Activated B cell treated with CpG ODN at 0.5 μM for 24 hours (primary cell): Measurements from ENCODE around the gene KLF2. TPM values are rescaled to one million over a fixed set of nuclear protein-coding genes. Genes with fewer than 3 reads are reported as not detected.

Source experiments
- ATAC-seq: fragments of 200-7000 bp; cut with Tn5 transposase; one replicate; pipeline ENCODE4 v1.10.0; 2021; ENCODE audit warnings: low read depth, mild to moderate bottlenecking, moderate library complexity
- CTCF ChIA-PET: fragments of 350-600 bp; sonication (Branson Sonifier 250); formaldehyde crosslinking; loops from one replicate; lab custom pipeline; 2021; ENCODE audit warnings: antibody characterized with exemption; lab: Charles Lee
- POLR2A ChIA-PET: fragments of 350-600 bp; sonication (Branson Sonifier 250); formaldehyde crosslinking; loops from one replicate; lab custom pipeline; 2021; ENCODE audit warnings: antibody characterized with exemption; lab: Charles Lee
- DNase-seq: peaks from one replicate; pipeline ENCODE4 v3.0.0; 2022
- H3K27ac Mint-ChIP-seq: one replicate; pipeline ENCODE4 v1.8.0; 2020; ENCODE audit warnings: mixed read lengths
- H3K27me3 Mint-ChIP-seq: one replicate; pipeline ENCODE4 v1.8.0; 2021; ENCODE audit warnings: mixed read lengths
- H3K36me3 Mint-ChIP-seq: one replicate; pipeline ENCODE4 v1.8.0; 2021; ENCODE audit warnings: low read depth, mixed read lengths
- H3K4me1 Mint-ChIP-seq: one replicate; pipeline ENCODE4 v1.8.0; 2021; ENCODE audit warnings: mixed read lengths
- H3K4me3 Mint-ChIP-seq: one replicate; pipeline ENCODE4 v1.8.0; 2020; ENCODE audit warnings: mild to moderate bottlenecking, mixed read lengths
- H3K9me3 Mint-ChIP-seq: one replicate; pipeline ENCODE4 v1.8.0; 2020; ENCODE audit warnings: mixed read lengths
- CTCF ChIP-seq: fragments of 200-600 bp; IDR thresholded peaks from one replicate; pipeline ENCODE4 v1.8.0; 2022; ENCODE audit warnings: antibody characterized with exemption, mild to moderate bottlenecking
- intact Hi-C: fragments of 100-400 bp; cut with micrococcal nuclease; formaldehyde crosslinking; loops from one replicate; pipeline ENCODE4 v1.15.1; 2024
- total RNA-seq: library from RNA; stranded (reverse); gene quantifications from 2 replicates; pipeline ENCODE4 v1.2.3, GENCODE V29; 2022

Gene KLF2
- total RNA-seq, 1 donor from 2014 or later, result 87.6 TPM

- H3K9me3 Mint-ChIP-seq, result no peaks in the 10 kb centered on the region
- no peak overlapping the region for H3K27ac Mint-ChIP-seq
- H3K27me3 Mint-ChIP-seq, result no peaks in the 10 kb centered on the region
- POLR2A ChIA-PET, result interaction anchor here (0.6 to 1.1 kb wide), 3 partner anchors 18 to 61 kb away, joined by 3 to 4 read pairs (median 3); partner anchors contain the start of gene KLF2
- ATAC-seq (no peak), DNase-seq (no peak)
- no peak overlapping the region for H3K4me3 Mint-ChIP-seq
- CTCF ChIA-PET, result no interaction called here
- no peak for TF ChIP-seq CTCF
- H3K36me3 Mint-ChIP-seq, result no peaks in the 10 kb centered on the region
- intact Hi-C loops, result no loop called here
- H3K4me1 Mint-ChIP-seq, result peaks cover 18% of the 10 kb centered on the region
These were observed 17.8 kb upstream of the KLF2 start for GRCh38 chr19:16306728-16307402.

GRCh38 chr19:16308081-16308480, 16.5 kb upstream of the KLF2 start:
- intact Hi-C loops, result no loop called here
- no peak for ATAC-seq
- H3K9me3 Mint-ChIP-seq, result no peaks in the 10 kb centered on the region
- ChIA-PET POLR2A (interaction anchor here (0.7 kb wide), 1 partner anchor 11 kb away, joined by 5 read pairs; no protein-coding TSS in a partner anchor), CTCF (no interaction called here)
- no peak overlapping the region for H3K27ac Mint-ChIP-seq
- no peaks in the 10 kb centered on the region for H3K36me3 Mint-ChIP-seq
- TF ChIP-seq CTCF, result no peak
- no peaks in the 10 kb centered on the region for H3K27me3 Mint-ChIP-seq
- peaks cover 7% of the 10 kb centered on the region for H3K4me1 Mint-ChIP-seq
- no peak for DNase-seq
- no peak overlapping the region for H3K4me3 Mint-ChIP-seq

GRCh38 chr19:16309643-16310042, 15.0 kb upstream of the KLF2 start:
- ChIA-PET POLR2A (no interaction called here), CTCF (no interaction called here)
- H3K4me1 Mint-ChIP-seq, result peaks cover 2% of the 10 kb centered on the region
- no peak overlapping the region for H3K27ac Mint-ChIP-seq
- H3K4me3 Mint-ChIP-seq, result no peak overlapping the region
- no peaks in the 10 kb centered on the region for H3K36me3 Mint-ChIP-seq
- H3K9me3 Mint-ChIP-seq, result no peaks in the 10 kb centered on the region
- ATAC-seq (no peak), DNase-seq (no peak)
- intact Hi-C loops, result no loop called here
- H3K27me3 Mint-ChIP-seq, result no peaks in the 10 kb centered on the region
- TF ChIP-seq CTCF, result no peak

GRCh38 chr19:16315825-16316505, 8.7 kb upstream of the KLF2 start:
- no peak for TF ChIP-seq CTCF
- no peaks in the 10 kb centered on the region for H3K27me3 Mint-ChIP-seq
- POLR2A ChIA-PET, result interaction anchor here (1.0 to 2.3 kb wide), 2 partner anchors 9 to 31 kb away, joined by 4 to 5 read pairs; partner anchors contain the start of gene KLF2
- no peaks in the 10 kb centered on the region for H3K36me3 Mint-ChIP-seq
- DNase-seq, result no peak
- intact Hi-C loops, result no loop called here
- H3K4me1 Mint-ChIP-seq, result peaks cover 27% of the 10 kb centered on the region
- no peaks in the 10 kb centered on the region for H3K9me3 Mint-ChIP-seq
- CTCF ChIA-PET, result interaction anchor here (0.8 to 2.1 kb wide), 2 partner anchors 56 to 68 kb away, joined by 3 to 5 read pairs; no protein-coding TSS in a partner anchor
- H3K27ac Mint-ChIP-seq, result peak overlapping the region; percentile 16
- no peak overlapping the region for H3K4me3 Mint-ChIP-seq
- ATAC-seq, result no peak

- TF ChIP-seq CTCF, result no peak
- ATAC-seq, result no peak
- DNase-seq, result no peak
- POLR2A ChIA-PET, result interaction anchor here (1.0 to 2.3 kb wide), 3 partner anchors 8 to 48 kb away, joined by 3 to 5 read pairs (median 4); partner anchors contain the start of gene KLF2
- CTCF ChIA-PET, result interaction anchor here (0.8 to 2.1 kb wide), 2 partner anchors 55 to 69 kb away, joined by 3 to 5 read pairs; no protein-coding TSS in a partner anchor
- Mint-ChIP-seq H3K36me3 (no peaks in the 10 kb centered on the region), H3K4me1 (peaks cover 31% of the 10 kb centered on the region), H3K9me3 (no peaks in the 10 kb centered on the region), H3K27me3 (no peaks in the 10 kb centered on the region), H3K27ac (peak overlapping the region; percentile 16), H3K4me3 (no peak overlapping the region)
- intact Hi-C loops, result no loop called here
These were observed 8.1 kb upstream of the KLF2 start for GRCh38 chr19:16316506-16316882.
